HTR-8/SVneo (cell line): ENCODE data around the gene PARP3.
A peak's percentile ranks its signal among the peaks of the same experiment; 100 is the strongest.
"Not testable (repeated sequence)": the region's sequence is repeated elsewhere in the genome, so short reads cannot be mapped to it uniquely, and the experiment has no call there.

Experiments
- DNase-seq: peaks from one replicate; pipeline ENCODE4 v3.0.0; 2011; ENCODE audit warnings: low spot score, mixed read lengths; ENCODE audit not compliant: insufficient read length
- FAIRE-seq: peaks from 2 replicates; lab custom pipeline; 2011; peaks lifted over from hg19 to GRCh38; lab: Jason Lieb, UNC

The PARP3 gene

GRCh38 chr3:51941798-51942602, at the start of gene PARP3, which contains the start of gene RRP9:
PARP3 (plus strand) TSS chr3:51942363; CDS start chr3:51943356, 993 bp downstream.
RRP9 (minus strand) TSS chr3:51941904; CDS start chr3:51941867, 37 bp downstream.
- peak; percentile 99 for FAIRE-seq
- peak; percentile 99 for DNase-seq

GRCh38 chr3:51894391-51894790, 47.8 kb upstream of the PARP3 start:
- FAIRE-seq (no peak), DNase-seq (no peak)

- FAIRE-seq: no peak
These were observed 47.2 kb upstream of the PARP3 start for GRCh38 chr3:51894939-51895338.

DNA sequence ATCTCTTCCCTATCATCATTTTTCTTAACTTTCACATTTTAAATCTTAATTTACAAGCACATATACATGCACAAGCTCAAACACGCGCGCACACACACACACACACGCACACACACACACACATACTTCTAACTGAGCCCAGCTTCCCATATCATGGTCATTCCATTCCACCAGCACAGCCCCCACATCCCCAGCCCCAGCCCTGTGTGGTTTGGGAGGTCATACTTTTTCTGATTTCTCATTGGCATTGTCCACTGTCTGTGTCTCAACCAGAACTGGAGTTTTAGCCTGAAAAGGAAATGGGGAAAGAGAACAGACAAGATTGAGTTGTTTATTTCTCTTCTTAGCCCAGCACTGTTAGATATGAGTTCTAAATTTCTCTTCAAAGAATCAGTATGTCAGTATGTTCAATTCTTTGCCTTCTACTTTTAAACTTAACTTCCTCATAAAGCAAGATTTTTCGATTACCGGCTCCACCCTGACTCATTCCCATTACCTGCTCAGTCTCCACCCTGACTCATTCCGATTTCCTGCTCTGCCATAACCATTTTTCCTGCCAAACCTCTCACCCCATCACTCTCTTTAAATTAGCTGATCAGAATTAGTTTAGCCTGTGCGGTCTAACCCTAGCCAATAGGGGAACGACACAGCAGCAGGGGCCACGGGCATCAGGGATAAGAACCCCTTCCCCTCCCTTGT, 45.4 kb upstream of the PARP3 start:
- FAIRE-seq (no peak), DNase-seq (no peak)

More at GRCh38 chr3:51894939-51895338, 47.2 kb upstream of the PARP3 start:
- no peak for DNase-seq

GRCh38 chr3:51897391-51897790, 44.8 kb upstream of the PARP3 start:
- FAIRE-seq (no peak), DNase-seq (no peak)

- DNase-seq, FAIRE-seq: not testable (repeated sequence)
These were observed 42.1 kb upstream of the PARP3 start for GRCh38 chr3:51900043-51900442.

DNA sequence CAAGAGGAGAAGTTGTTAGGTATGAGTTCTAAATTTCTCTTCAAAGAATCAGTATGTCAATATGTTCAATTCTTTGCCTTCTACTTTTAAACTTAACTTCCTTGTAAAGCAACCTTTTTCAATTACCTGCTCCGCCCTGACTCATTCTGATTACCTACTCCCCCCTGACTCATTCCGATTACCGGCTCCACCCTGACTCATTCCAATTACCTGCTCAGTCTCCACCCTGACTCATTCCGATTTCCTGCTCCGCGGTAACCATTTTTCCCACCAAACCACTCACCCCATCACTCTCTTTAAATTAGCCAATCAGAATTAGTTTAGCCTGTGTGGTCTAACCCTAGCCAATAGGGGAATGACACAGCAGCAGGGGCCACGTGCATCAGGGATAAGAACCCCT, 39.8 kb upstream of the PARP3 start:
- DNase-seq, FAIRE-seq: not testable (repeated sequence)

DNA sequence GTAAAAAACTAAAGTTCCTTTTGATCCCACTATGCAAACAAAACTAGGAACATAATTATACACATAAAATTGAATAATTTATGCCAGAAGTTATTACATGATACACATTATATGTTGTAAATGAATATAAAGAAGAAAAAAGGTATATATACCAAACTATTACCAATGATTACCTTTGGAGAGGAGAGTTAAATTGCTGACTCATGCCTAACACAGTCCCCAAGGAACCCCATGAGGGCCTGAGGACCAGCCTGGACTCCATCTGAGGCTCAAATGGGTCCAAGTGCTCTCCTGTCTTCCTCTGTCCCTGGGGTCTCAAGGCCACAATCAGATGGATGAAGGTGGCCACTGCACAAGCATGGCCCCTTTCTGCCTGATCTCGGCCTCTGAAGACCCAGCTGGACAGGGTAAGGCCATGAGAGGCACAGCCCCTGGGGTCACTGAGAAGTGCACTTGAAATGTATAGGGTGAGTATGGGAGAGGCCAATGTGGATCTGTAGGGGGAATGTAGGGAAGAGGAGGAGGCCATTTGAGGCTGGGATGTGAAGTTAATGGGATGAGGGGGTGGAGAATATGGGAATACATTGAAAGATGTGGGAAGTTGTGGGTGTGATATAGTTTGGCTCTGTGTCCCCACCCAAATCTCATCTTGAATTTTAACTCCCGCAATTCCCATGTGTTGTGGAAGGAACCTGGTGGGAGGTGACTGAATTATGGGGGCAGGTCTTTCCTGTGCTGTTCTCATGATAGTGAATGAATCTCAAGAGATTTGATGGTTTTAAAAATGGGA, 37.9 kb upstream of the PARP3 start:
- FAIRE-seq: no peak

DNA sequence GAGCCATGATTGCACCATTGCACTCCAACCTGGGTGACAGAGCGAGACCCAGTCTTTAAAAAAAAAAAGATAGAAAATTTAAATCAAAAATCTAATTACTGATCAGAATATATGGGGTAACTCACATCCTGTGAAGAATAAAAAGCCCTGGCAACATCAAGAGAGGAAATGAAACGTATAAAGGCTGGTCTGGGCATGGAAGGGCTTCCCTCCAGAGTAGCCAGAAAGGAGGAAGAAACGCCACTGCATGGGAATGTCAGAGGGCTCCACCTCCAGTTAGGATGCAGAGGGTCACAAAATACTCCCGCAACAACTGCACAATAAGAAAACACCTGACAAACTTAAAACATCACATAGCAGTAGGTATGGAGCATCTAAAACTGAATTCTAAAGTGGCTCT, 34.1 kb upstream of the PARP3 start:
- FAIRE-seq: no peak
- DNase-seq: no peak

More for the DNA sequence above, 37.9 kb upstream of the PARP3 start:
- no peak for DNase-seq

DNA sequence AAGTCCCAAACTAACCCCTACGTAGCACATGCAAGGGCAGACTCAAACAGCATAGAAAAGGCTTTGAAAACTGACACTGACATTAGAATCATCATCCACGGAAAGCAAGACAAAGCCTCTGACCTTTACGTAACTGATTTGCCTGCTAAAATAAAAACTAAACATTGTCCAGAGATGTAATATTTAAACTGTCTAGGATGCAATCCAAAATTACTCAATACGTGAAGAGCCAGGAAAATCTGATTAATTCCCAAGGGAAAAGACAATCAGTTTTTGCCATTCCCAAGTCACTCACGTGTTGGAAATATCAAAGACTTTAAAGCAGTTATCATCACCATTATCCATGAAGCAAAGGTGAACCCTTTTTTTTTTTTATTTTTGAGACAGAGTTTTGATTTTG, 25.7 kb upstream of the PARP3 start:
- DNase-seq: no peak
- FAIRE-seq: no peak

DNA sequence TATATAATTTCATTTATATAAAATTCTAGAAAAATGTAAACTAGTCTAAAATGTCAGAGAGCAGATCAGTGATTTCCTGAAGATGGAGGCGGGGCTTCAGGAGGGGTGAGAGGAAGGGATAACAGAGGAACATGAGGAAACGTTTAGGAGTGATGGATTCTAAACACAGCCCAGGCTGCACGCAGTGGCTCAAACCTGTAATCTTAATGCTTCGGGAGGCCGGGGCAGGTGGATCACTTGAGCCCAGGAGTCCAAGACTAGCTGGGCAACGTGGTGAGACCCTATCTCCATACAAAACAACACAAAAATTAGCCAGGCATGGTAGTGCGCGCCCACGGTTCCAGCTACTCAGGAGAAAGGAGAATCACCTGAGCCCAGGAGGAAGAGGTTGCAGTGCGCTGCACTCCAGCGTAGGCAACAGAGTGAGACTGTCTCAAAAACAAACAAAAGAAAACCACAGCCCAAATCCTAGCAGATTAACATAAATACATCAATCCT, 21.0 kb upstream of the PARP3 start:
- DNase-seq (no peak), FAIRE-seq (no peak)

GRCh38 chr3:51927061-51927977, 14.8 kb upstream of the PARP3 start:
- FAIRE-seq (no peak), DNase-seq (no peak)

DNA sequence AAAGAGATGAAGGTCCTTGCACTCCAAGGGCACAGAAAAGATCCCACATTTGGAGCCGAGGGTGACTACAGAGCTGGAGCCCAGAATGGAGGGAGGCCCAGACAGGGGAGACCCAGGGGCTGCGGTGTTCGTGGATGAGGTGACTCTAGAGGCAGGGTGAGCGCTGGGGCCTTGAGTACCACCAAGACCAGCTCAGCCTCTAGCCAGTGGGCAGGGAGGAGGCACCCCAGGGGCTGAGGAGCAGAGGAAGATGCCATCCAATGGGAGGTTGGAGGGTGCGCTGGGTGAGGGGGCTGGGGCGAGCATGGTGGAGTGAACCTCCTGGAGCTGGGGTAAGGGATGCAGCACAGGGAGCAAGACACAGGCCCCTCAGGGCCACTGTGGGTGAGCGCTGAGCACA, 13.7 kb upstream of the PARP3 start:
- no peak for DNase-seq
- FAIRE-seq: no peak

- FAIRE-seq, DNase-seq: not testable (repeated sequence)
These were observed 13.2 kb upstream of the PARP3 start for GRCh38 chr3:51928981-51929380.

DNA sequence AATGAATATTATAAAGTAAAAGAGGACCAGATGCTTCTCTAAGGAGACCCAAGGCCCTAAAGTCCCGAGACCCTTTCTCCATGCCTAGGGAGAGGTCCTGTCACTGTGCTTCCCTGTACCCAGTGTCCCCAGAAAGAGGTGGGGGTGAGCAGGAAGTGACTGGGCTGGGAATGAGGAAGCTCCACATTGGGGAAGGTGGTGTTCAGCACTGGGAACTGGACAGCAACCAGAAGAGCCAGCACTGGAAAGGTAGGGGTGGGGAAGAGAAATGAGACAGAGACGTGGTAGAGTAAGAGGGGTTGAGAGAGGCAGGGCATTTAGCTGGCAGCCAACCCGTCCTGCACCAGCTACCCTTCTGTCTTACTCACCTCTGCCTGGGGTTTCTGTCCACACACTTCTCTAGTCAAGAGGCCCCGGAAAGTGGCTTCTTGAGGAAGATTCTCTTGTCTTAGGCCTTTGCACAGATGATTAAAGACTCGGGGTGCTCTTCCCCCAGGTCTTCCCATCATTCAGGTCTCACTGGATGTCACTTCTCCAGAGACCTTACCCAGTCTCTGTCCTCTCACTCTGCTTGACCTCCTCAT, 12.7 kb upstream of the PARP3 start:
- FAIRE-seq (peak; percentile 9), DNase-seq (peak; percentile 30)

- DNase-seq: no peak
- no peak for FAIRE-seq
These were observed 11.7 kb upstream of the PARP3 start for GRCh38 chr3:51930439-51930838.

GRCh38 chr3:51931756-51932155, 10.4 kb upstream of the PARP3 start:
- FAIRE-seq (no peak), DNase-seq (no peak)

DNA sequence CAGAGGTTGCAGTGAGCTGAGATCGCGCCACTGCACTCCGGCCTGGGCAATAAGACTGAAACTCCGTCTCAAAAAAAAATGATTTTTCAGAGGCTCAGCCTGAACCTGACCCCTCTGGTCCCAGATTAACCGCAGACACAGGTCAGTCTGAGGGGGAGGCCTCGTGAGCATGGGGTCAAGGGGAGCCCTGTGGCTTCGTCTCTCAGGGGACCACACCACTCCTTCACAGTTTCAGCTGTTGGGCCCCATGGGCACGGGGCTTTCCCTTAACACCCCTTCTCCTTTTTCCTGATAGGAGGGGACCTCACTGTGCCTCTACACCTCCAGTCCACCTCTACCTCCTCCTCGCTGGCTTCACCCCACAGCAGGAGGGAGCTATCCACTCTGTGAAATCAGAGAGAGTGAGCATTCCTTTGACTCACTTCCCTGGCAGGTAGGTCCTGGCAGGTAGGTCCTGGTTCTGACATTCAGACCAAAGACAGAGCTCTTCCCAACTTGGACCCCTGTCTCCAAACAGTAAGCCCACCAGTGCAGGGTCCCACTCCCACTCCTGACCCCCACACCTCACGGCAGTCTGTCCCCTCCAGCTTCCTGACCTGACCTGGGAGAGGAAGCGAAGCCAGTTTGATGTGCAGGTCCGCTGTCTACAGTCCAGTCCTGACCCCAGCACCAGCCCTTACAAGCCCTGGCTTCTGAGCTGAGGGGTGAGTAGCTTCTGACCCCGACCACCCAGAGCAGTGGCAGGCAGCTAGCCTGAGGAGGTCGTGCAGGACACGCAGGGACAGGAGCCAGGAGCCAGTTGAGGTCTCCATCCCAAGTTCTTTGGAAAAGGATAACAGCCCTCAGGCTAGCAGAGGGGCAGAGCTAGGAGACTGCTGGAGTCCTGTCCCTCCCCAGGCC, 9.4 kb upstream of the PARP3 start:
- no peak for DNase-seq

More for the DNA sequence above, 9.4 kb upstream of the PARP3 start:
- FAIRE-seq: no peak
